Trophoblast cell (in vitro differentiated cells and primary cell): ENCODE data around the gene HYKK.

Experiments
- DNase-seq, 2 donors: peaks; one replicate each; pipeline ENCODE4 v3.0.0-alpha.2; 2016
- H2AFZ ChIP-seq: 2 replicates; pipeline ENCODE4 v1.6.1; 2013; ENCODE audit warnings: low read length, moderate library complexity, mild to moderate bottlenecking; ENCODE audit not compliant: insufficient read depth, poor library complexity
- H2AK5ac ChIP-seq: 2 replicates; pipeline ENCODE4 v1.6.1; 2013; ENCODE audit warnings: mild to moderate bottlenecking, low read length
- H2BK120ac ChIP-seq: 2 replicates; pipeline ENCODE4 v1.6.1; 2013; ENCODE audit warnings: low read length, mild to moderate bottlenecking, moderate library complexity; ENCODE audit not compliant: insufficient read depth, poor library complexity
- H2BK12ac ChIP-seq: 2 replicates; pipeline ENCODE4 v1.6.1; 2013; ENCODE audit warnings: mild to moderate bottlenecking, low read length, moderate library complexity
- H2BK5ac ChIP-seq: 2 replicates; pipeline ENCODE4 v1.6.1; 2013; ENCODE audit warnings: low read length, low read depth, moderate library complexity, mild to moderate bottlenecking; ENCODE audit not compliant: poor library complexity
- H3K14ac ChIP-seq: 2 replicates; pipeline ENCODE4 v1.6.1; 2013; ENCODE audit warnings: mild to moderate bottlenecking, low read length
- H3K18ac ChIP-seq: 2 replicates; pipeline ENCODE4 v1.6.1; 2013; ENCODE audit warnings: mild to moderate bottlenecking, low read length
- H3K23ac ChIP-seq: 2 replicates; pipeline ENCODE4 v1.6.1; 2013; ENCODE audit warnings: low read length
- H3K27ac ChIP-seq: 2 replicates; pipeline ENCODE4 v1.5.1; 2013; ENCODE audit warnings: low read depth, mild to moderate bottlenecking, inconsistent platforms, low read length, moderate library complexity
- H3K27me3 ChIP-seq: 2 replicates; pipeline ENCODE4 v1.6.1; 2013; ENCODE audit warnings: inconsistent platforms, mild to moderate bottlenecking, low read length, moderate library complexity; ENCODE audit not compliant: insufficient read depth
- H3K36me3 ChIP-seq, 2 experiments: 1 replicate in 1 of 2; 2 replicates in 1 of 2; pipeline ENCODE4 v1.6.1; 2013; ENCODE audit warnings: low read length in 2 of 2, mild to moderate bottlenecking in 2 of 2, moderate library complexity in 1 of 2; ENCODE audit not compliant: insufficient read depth in 2 of 2, control insufficient read depth in 1 of 2
- H3K4ac ChIP-seq: 2 replicates; pipeline ENCODE4 v1.6.1; 2013; ENCODE audit warnings: low read depth, mild to moderate bottlenecking, low read length, moderate library complexity
- H3K4me1 ChIP-seq, 2 experiments: 1 replicate in 1 of 2; 2 replicates in 1 of 2; pipeline ENCODE4 v1.6.1; 2013; ENCODE audit warnings: low read length in 2 of 2, mild to moderate bottlenecking in 2 of 2, moderate library complexity in 1 of 2; ENCODE audit not compliant: insufficient read depth in 2 of 2, control insufficient read depth in 1 of 2
- H3K4me2 ChIP-seq: 2 replicates; pipeline ENCODE4 v1.6.1; 2013; ENCODE audit warnings: inconsistent platforms, mild to moderate bottlenecking, low read length, moderate library complexity
- H3K4me3 ChIP-seq: 2 replicates; pipeline ENCODE4 v1.5.1; 2013; ENCODE audit warnings: mild to moderate bottlenecking, low read depth, low read length, inconsistent platforms
- H3K79me1 ChIP-seq: one replicate; pipeline ENCODE4 v1.6.1; 2013; ENCODE audit warnings: low read length
- H3K79me2 ChIP-seq: 2 replicates; pipeline ENCODE4 v1.6.1; 2013; ENCODE audit warnings: low read length, mild to moderate bottlenecking; ENCODE audit not compliant: control insufficient read depth, insufficient read depth, poor library complexity
- H3K9ac ChIP-seq: 2 replicates; pipeline ENCODE4 v1.6.1; 2013; ENCODE audit warnings: mild to moderate bottlenecking, low read length
- H3K9me3 ChIP-seq: 2 replicates; pipeline ENCODE4 v1.6.1; 2013; ENCODE audit warnings: low read depth, mild to moderate bottlenecking, control low read depth, inconsistent platforms, low read length; ENCODE audit not compliant: insufficient read depth
- H4K12ac ChIP-seq: 2 replicates; pipeline ENCODE4 v1.6.1; 2013; ENCODE audit warnings: low read depth, mild to moderate bottlenecking, low read length, moderate library complexity
- H4K8ac ChIP-seq: 2 replicates; pipeline ENCODE4 v1.6.1; 2013; ENCODE audit warnings: low read depth, mild to moderate bottlenecking, low read length, moderate library complexity
- H4K91ac ChIP-seq: one replicate; pipeline ENCODE4 v1.6.1; 2013; ENCODE audit warnings: low read depth, mild to moderate bottlenecking, low read length, moderate library complexity
- WGBS: extraction: QIAGEN DNeasy Blood & Tissue Kit; methylation state at CpG from one replicate; pipeline ENCODE4 v1.1.7; 2013; ENCODE audit warnings: missing lambda C conversion rate; ENCODE audit not compliant: insufficient read length, insufficient coverage; ENCODE audit errors: extremely low coverage; 5-methylcytosine and 5-hydroxymethylcytosine counted together

Gene HYKK

GRCh38 chr15:78564743-78565096 lies 57.3 kb downstream of the HYKK start:
- no peak overlapping the region for H4K8ac ChIP-seq
- no peak overlapping the region for H4K91ac ChIP-seq
- no peak overlapping the region for H2AFZ ChIP-seq
- no peaks in the 10 kb centered on the region for H3K79me2 ChIP-seq
- H3K27ac ChIP-seq = no peak overlapping the region
- peaks cover 2 to 9% of the 10 kb centered on the region in 2 experiments for H3K4me1 ChIP-seq
- no peak overlapping the region for H3K4me3 ChIP-seq
- H2BK12ac ChIP-seq = no peak overlapping the region
- H3K18ac ChIP-seq = no peak overlapping the region
- H3K23ac ChIP-seq = no peak overlapping the region
- H3K27me3 ChIP-seq = no peaks in the 10 kb centered on the region
- no CpG with 5 or more reads among the region's 11 CpGs for WGBS
- no peak overlapping the region for H4K12ac ChIP-seq
- H3K79me1 ChIP-seq = no peaks in the 10 kb centered on the region
- no peak overlapping the region for H2BK5ac ChIP-seq
- H3K36me3 ChIP-seq = no peaks in the 10 kb centered on the region
- H2BK120ac ChIP-seq = no peak overlapping the region
- DNase-seq = no peak
- no peak overlapping the region for H3K4ac ChIP-seq
- no peak overlapping the region for H2AK5ac ChIP-seq
- no peaks in the 10 kb centered on the region for H3K9me3 ChIP-seq
- H3K4me2 ChIP-seq = peak overlapping the region; percentile 95
- no peak overlapping the region for H3K9ac ChIP-seq
- H3K14ac ChIP-seq = no peak overlapping the region

- H3K4me3 ChIP-seq = peak within 1 kb of the TSS; percentile 70
- peak within 1 kb of the TSS; percentile 100 for H2AFZ ChIP-seq
- peak within 1 kb of the TSS; percentile 26 for H4K12ac ChIP-seq
- H2BK5ac ChIP-seq = no peak within 1 kb of the TSS
- no peaks in the 10 kb centered on the region for H3K79me2 ChIP-seq
- H3K23ac ChIP-seq = no peak within 1 kb of the TSS
- no peak within 1 kb of the TSS for H4K8ac ChIP-seq
- no peaks in the 10 kb centered on the region for H3K9me3 ChIP-seq
- H3K4me2 ChIP-seq = peak within 1 kb of the TSS; percentile 95
- no peaks in the 10 kb centered on the region for H3K36me3 ChIP-seq
- H2BK12ac ChIP-seq = no peak within 1 kb of the TSS
- H3K27ac ChIP-seq = no peak within 1 kb of the TSS
- DNase-seq = peak; percentile 93 to 94
- no peak within 1 kb of the TSS for H2AK5ac ChIP-seq
- peak within 1 kb of the TSS; percentile 16 for H2BK120ac ChIP-seq
- peak within 1 kb of the TSS; percentile 88 for H3K18ac ChIP-seq
- no peak within 1 kb of the TSS for H3K4ac ChIP-seq
- no CpG with 5 or more reads among the region's 75 CpGs for WGBS
- no peak within 1 kb of the TSS for H4K91ac ChIP-seq
- H3K79me1 ChIP-seq = no peaks in the 10 kb centered on the region
- H3K9ac ChIP-seq = peak within 1 kb of the TSS; percentile 54
- no peaks in the 10 kb centered on the region for H3K27me3 ChIP-seq
- peak within 1 kb of the TSS; percentile 63 for H3K14ac ChIP-seq
- H3K4me1 ChIP-seq = peaks cover 2 to 9% of the 10 kb centered on the region in 2 experiments
Measured at GRCh38 chr15:78565097-78565950, 57.9 kb downstream of the HYKK start, which contains the start of gene CHRNA5. TSS of gene CHRNA5 (plus strand) at chr15:78565520. CDS start at chr15:78565720, 200 bp downstream.

GRCh38 chr15:78565951-78566774 lies 58.8 kb downstream of the HYKK start:
- no peak overlapping the region for H3K4ac ChIP-seq
- no CpG with 5 or more reads among the region's 19 CpGs for WGBS
- H4K8ac ChIP-seq = no peak overlapping the region
- no peak overlapping the region for H3K18ac ChIP-seq
- no peak overlapping the region for H3K27ac ChIP-seq
- peak overlapping the region; percentile 22 for H3K4me3 ChIP-seq
- peak overlapping the region; percentile 54 for H3K9ac ChIP-seq
- peak overlapping the region; percentile 100 for H2AFZ ChIP-seq
- no peak overlapping the region for H2BK5ac ChIP-seq
- peak overlapping the region; percentile 95 for H3K4me2 ChIP-seq
- H3K27me3 ChIP-seq = no peaks in the 10 kb centered on the region
- H3K9me3 ChIP-seq = no peaks in the 10 kb centered on the region
- H3K79me1 ChIP-seq = no peaks in the 10 kb centered on the region
- H3K23ac ChIP-seq = no peak overlapping the region
- no peak overlapping the region for H2AK5ac ChIP-seq
- no peak overlapping the region for H2BK120ac ChIP-seq
- H2BK12ac ChIP-seq = no peak overlapping the region
- H3K14ac ChIP-seq = no peak overlapping the region
- peak overlapping the region; percentile 26 for H4K12ac ChIP-seq
- no peak overlapping the region for H4K91ac ChIP-seq
- H3K79me2 ChIP-seq = no peaks in the 10 kb centered on the region
- peak; percentile 7 to 53 for DNase-seq
- peaks cover 2 to 9% of the 10 kb centered on the region in 2 experiments for H3K4me1 ChIP-seq
- no peaks in the 10 kb centered on the region for H3K36me3 ChIP-seq

GRCh38 chr15:78567531-78567930 lies 60.2 kb downstream of the HYKK start:
- no peak overlapping the region for H3K27ac ChIP-seq
- no peak for DNase-seq
- no peak overlapping the region for H3K23ac ChIP-seq
- H3K4ac ChIP-seq = no peak overlapping the region
- H2BK12ac ChIP-seq = no peak overlapping the region
- no peak overlapping the region for H4K8ac ChIP-seq
- no peak overlapping the region for H4K12ac ChIP-seq
- no peak overlapping the region for H3K4me3 ChIP-seq
- H3K4me2 ChIP-seq = no peak overlapping the region
- H3K9me3 ChIP-seq = no peaks in the 10 kb centered on the region
- no peak overlapping the region for H2BK120ac ChIP-seq
- H3K14ac ChIP-seq = no peak overlapping the region
- H3K36me3 ChIP-seq = no peaks in the 10 kb centered on the region
- no peaks in the 10 kb centered on the region for H3K27me3 ChIP-seq
- no peaks in the 10 kb centered on the region for H3K79me2 ChIP-seq
- no peak overlapping the region for H2AFZ ChIP-seq
- peaks cover 2 to 9% of the 10 kb centered on the region in 2 experiments for H3K4me1 ChIP-seq
- H2AK5ac ChIP-seq = no peak overlapping the region
- no CpG with 5 or more reads among the region's 4 CpGs for WGBS
- H3K18ac ChIP-seq = no peak overlapping the region
- no peak overlapping the region for H3K9ac ChIP-seq
- H3K79me1 ChIP-seq = no peaks in the 10 kb centered on the region
- H2BK5ac ChIP-seq = no peak overlapping the region
- no peak overlapping the region for H4K91ac ChIP-seq
